Activated CD4-positive, alpha-beta memory T cell treated with anti-CD3 and anti-CD28 coated beads, Interleukin-2, amount 10 ng/mL, durations not matched to agents 7 days and 5 days (primary cell): Measurements from ENCODE around the gene SNRNP40. TPM values are rescaled to one million over a fixed set of nuclear protein-coding genes. Genes with fewer than 3 reads are reported as not detected.
A peak's percentile ranks its signal among the peaks of the same experiment; 100 is the strongest.

Source experiments
- CTCF ChIA-PET: fragments of 350-600 bp; sonication (Branson Sonifier 250); formaldehyde crosslinking; loops from one replicate; lab custom pipeline; 2021; ENCODE audit warnings: antibody characterized with exemption, inconsistent platforms; lab: Charles Lee
- POLR2A ChIA-PET: fragments of 350-600 bp; sonication (Branson Sonifier 250); formaldehyde crosslinking; loops from one replicate; lab custom pipeline; 2021; ENCODE audit warnings: antibody characterized with exemption; lab: Charles Lee
- DNase-seq: peaks from one replicate; pipeline ENCODE4 v3.0.0-alpha.2; 2020
- H3K27ac Mint-ChIP-seq: one replicate; pipeline ENCODE4 v1.8.0; 2021; ENCODE audit warnings: mild to moderate bottlenecking, mixed read lengths
- H3K27me3 Mint-ChIP-seq: one replicate; pipeline ENCODE4 v1.8.0; 2021; ENCODE audit warnings: mixed read lengths
- H3K36me3 Mint-ChIP-seq: one replicate; pipeline ENCODE4 v1.8.0; 2021; ENCODE audit warnings: low read depth, mixed read lengths
- H3K4me1 Mint-ChIP-seq: one replicate; pipeline ENCODE4 v1.8.0; 2021; ENCODE audit warnings: mixed read lengths
- H3K4me3 Mint-ChIP-seq: one replicate; pipeline ENCODE4 v1.8.0; 2021; ENCODE audit warnings: mild to moderate bottlenecking, mixed read lengths
- H3K9me3 Mint-ChIP-seq: one replicate; pipeline ENCODE4 v1.8.0; 2021; ENCODE audit warnings: mixed read lengths
- total RNA-seq, 2 experiments: library from RNA; stranded (reverse); gene quantifications; one replicate each; pipeline ENCODE4 v1.2.3, GENCODE V29; 2021

Gene SNRNP40
- 10 to 100 TPM; 75.7 to 78.0 TPM for total RNA-seq

- Mint-ChIP-seq H3K27ac (no peak within 1 kb of the TSS), H3K4me1 (peaks cover 31% of the 10 kb centered on the region), H3K4me3 (no peak within 1 kb of the TSS), H3K36me3 (peaks cover 36% of the 10 kb centered on the region), H3K27me3 (no peaks in the 10 kb centered on the region), H3K9me3 (no peaks in the 10 kb centered on the region)
- DNase-seq = peak; percentile 95
- POLR2A ChIA-PET = interaction anchor here (0.6 to 4.1 kb wide), 29 partner anchors 9 to 648 kb away, joined by 3 to 18 read pairs (median 3); partner anchors contain the start of genes FABP3 and SERINC2
- CTCF ChIA-PET = interaction anchor here (0.6 to 1.6 kb wide), 11 partner anchors 11 to 252 kb away, joined by 3 to 7 read pairs (median 3); partner anchors contain the start of gene PUM1
Measured at GRCh38 chr1:31296486-31297276, at the start of gene SNRNP40, which contains the start of gene ZCCHC17. TSS of gene SNRNP40 (minus strand) at chr1:31296788. CDS start at chr1:31296751, 37 bp downstream. TSS of gene ZCCHC17 (plus strand) at chr1:31297032. CDS start at chr1:31310099, 13,067 bp downstream.

DNA sequence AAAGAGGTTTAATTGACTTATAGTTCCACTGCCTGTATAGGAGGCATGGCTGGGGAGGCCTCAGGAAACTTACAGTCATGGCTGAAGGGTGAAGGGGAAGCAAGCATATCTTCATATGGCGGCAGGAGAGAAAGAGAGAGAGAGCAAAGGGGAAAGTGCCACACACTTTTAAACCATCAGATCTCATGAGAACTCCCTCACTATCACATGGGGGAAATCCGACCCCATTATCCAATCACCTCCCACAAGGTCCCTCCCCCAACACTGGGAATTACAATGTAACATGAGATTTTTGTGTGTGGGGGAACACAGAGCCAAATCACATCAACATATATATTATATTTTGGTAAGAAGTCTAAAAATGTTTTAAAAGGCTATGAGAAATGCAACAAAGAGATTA is 49.0 kb upstream of the SNRNP40 start:
- POLR2A ChIA-PET = no interaction called here
- H3K9me3 Mint-ChIP-seq = no peaks in the 10 kb centered on the region
- H3K36me3 Mint-ChIP-seq = peaks cover 4% of the 10 kb centered on the region
- CTCF ChIA-PET = no interaction called here
- H3K27ac Mint-ChIP-seq = no peak overlapping the region
- no peak overlapping the region for H3K4me3 Mint-ChIP-seq
- no peaks in the 10 kb centered on the region for H3K27me3 Mint-ChIP-seq
- H3K4me1 Mint-ChIP-seq = no peaks in the 10 kb centered on the region
- DNase-seq = no peak

- H3K27ac Mint-ChIP-seq = no peak overlapping the region
- H3K4me1 Mint-ChIP-seq = no peaks in the 10 kb centered on the region
- no peaks in the 10 kb centered on the region for H3K27me3 Mint-ChIP-seq
- DNase-seq = no peak
- peaks cover 7% of the 10 kb centered on the region for H3K36me3 Mint-ChIP-seq
- ChIA-PET POLR2A (no interaction called here), CTCF (no interaction called here)
- H3K9me3 Mint-ChIP-seq = no peaks in the 10 kb centered on the region
- H3K4me3 Mint-ChIP-seq = no peak overlapping the region
Measured at GRCh38 chr1:31344503-31344902, 47.9 kb upstream of the SNRNP40 start.

- POLR2A ChIA-PET = no interaction called here
- no peak overlapping the region for H3K4me3 Mint-ChIP-seq
- no peak overlapping the region for H3K27ac Mint-ChIP-seq
- CTCF ChIA-PET = interaction anchor here (2.3 kb wide), 1 partner anchor 153 kb away, joined by 6 read pairs; no protein-coding TSS in a partner anchor
- no peaks in the 10 kb centered on the region for H3K9me3 Mint-ChIP-seq
- no peak for DNase-seq
- peaks cover 5% of the 10 kb centered on the region for H3K36me3 Mint-ChIP-seq
- no peaks in the 10 kb centered on the region for H3K4me1 Mint-ChIP-seq
- H3K27me3 Mint-ChIP-seq = no peaks in the 10 kb centered on the region
Measured at GRCh38 chr1:31336687-31337467, 40.3 kb upstream of the SNRNP40 start.

- DNase-seq = no peak
- Mint-ChIP-seq H3K9me3 (no peaks in the 10 kb centered on the region), H3K27ac (no peak overlapping the region), H3K4me1 (no peaks in the 10 kb centered on the region), H3K27me3 (no peaks in the 10 kb centered on the region), H3K36me3 (no peaks in the 10 kb centered on the region), H3K4me3 (no peak overlapping the region)
- CTCF ChIA-PET = interaction anchor here (1.5 kb wide), 1 partner anchor 10 kb away, joined by 4 read pairs; no protein-coding TSS in a partner anchor
- POLR2A ChIA-PET = no interaction called here
Measured at GRCh38 chr1:31335007-31335406, 38.4 kb upstream of the SNRNP40 start.

GRCh38 chr1:31327381-31327780 is 30.8 kb upstream of the SNRNP40 start:
- H3K4me3 Mint-ChIP-seq = no peak overlapping the region
- CTCF ChIA-PET = no interaction called here
- DNase-seq = no peak
- no peaks in the 10 kb centered on the region for H3K36me3 Mint-ChIP-seq
- H3K27me3 Mint-ChIP-seq = no peaks in the 10 kb centered on the region
- POLR2A ChIA-PET = no interaction called here
- H3K9me3 Mint-ChIP-seq = no peaks in the 10 kb centered on the region
- no peaks in the 10 kb centered on the region for H3K4me1 Mint-ChIP-seq
- no peak overlapping the region for H3K27ac Mint-ChIP-seq

- H3K4me3 Mint-ChIP-seq = no peak overlapping the region
- no peak for DNase-seq
- H3K9me3 Mint-ChIP-seq = no peaks in the 10 kb centered on the region
- H3K27me3 Mint-ChIP-seq = no peaks in the 10 kb centered on the region
- POLR2A ChIA-PET = no interaction called here
- CTCF ChIA-PET = no interaction called here
- H3K27ac Mint-ChIP-seq = no peak overlapping the region
- no peaks in the 10 kb centered on the region for H3K4me1 Mint-ChIP-seq
- peaks cover 3% of the 10 kb centered on the region for H3K36me3 Mint-ChIP-seq
Measured at GRCh38 chr1:31326461-31326860, 29.9 kb upstream of the SNRNP40 start.

- Mint-ChIP-seq H3K27me3 (no peaks in the 10 kb centered on the region), H3K36me3 (peaks cover 9% of the 10 kb centered on the region), H3K4me1 (no peaks in the 10 kb centered on the region), H3K9me3 (no peaks in the 10 kb centered on the region), H3K4me3 (no peak overlapping the region), H3K27ac (no peak overlapping the region)
- no peak for DNase-seq
- ChIA-PET POLR2A (interaction anchor here (0.8 kb wide), 1 partner anchor 29 kb away, joined by 3 read pairs; the partner anchor contains the start of genes SNRNP40 and ZCCHC17), CTCF (interaction anchor here (1.0 kb wide), 1 partner anchor 11 kb away, joined by 4 read pairs; no protein-coding TSS in a partner anchor)
Measured at GRCh38 chr1:31324992-31325391, 28.4 kb upstream of the SNRNP40 start.

- Mint-ChIP-seq H3K27ac (no peak overlapping the region), H3K36me3 (peaks cover 11% of the 10 kb centered on the region), H3K9me3 (no peaks in the 10 kb centered on the region), H3K27me3 (no peaks in the 10 kb centered on the region), H3K4me3 (no peak overlapping the region), H3K4me1 (no peaks in the 10 kb centered on the region)
- DNase-seq = no peak
- ChIA-PET POLR2A (no interaction called here), CTCF (no interaction called here)
Measured at GRCh38 chr1:31324093-31324492, 27.5 kb upstream of the SNRNP40 start.

GRCh38 chr1:31318146-31318545 is 21.6 kb upstream of the SNRNP40 start:
- Mint-ChIP-seq H3K27me3 (no peaks in the 10 kb centered on the region), H3K9me3 (no peaks in the 10 kb centered on the region), H3K4me1 (peaks cover 1% of the 10 kb centered on the region), H3K4me3 (no peak overlapping the region), H3K36me3 (peaks cover 31% of the 10 kb centered on the region), H3K27ac (no peak overlapping the region)
- ChIA-PET POLR2A (no interaction called here), CTCF (no interaction called here)
- DNase-seq = no peak

GRCh38 chr1:31315902-31316301 is 19.3 kb upstream of the SNRNP40 start:
- DNase-seq = no peak
- H3K27me3 Mint-ChIP-seq = no peaks in the 10 kb centered on the region
- H3K4me3 Mint-ChIP-seq = no peak overlapping the region
- no peak overlapping the region for H3K27ac Mint-ChIP-seq
- CTCF ChIA-PET = no interaction called here
- peaks cover 36% of the 10 kb centered on the region for H3K36me3 Mint-ChIP-seq
- H3K9me3 Mint-ChIP-seq = no peaks in the 10 kb centered on the region
- peaks cover 1% of the 10 kb centered on the region for H3K4me1 Mint-ChIP-seq
- POLR2A ChIA-PET = no interaction called here

DNA sequence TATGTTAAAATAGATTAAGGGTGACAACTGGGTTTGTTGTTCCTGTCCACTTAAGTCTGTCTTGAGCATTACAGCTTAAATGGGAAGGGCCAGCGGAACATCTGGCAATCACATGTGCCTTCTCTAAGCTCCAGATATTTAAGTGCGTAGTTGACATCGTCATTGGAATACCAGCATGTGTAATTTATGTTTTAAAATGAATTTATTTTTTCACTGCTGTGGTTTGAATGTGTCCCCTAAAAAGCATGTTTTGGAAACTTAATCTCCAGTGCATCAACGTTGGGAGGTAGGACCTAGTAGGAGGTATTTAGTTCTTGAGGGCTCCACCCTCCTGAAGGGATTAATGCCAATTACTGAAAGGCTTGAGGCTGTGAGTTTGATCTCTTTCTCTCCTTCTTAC is 13.6 kb upstream of the SNRNP40 start:
- ChIA-PET POLR2A (interaction anchor here (0.9 kb wide), 1 partner anchor 13 kb away, joined by 4 read pairs; the partner anchor contains the start of genes SNRNP40 and ZCCHC17), CTCF (no interaction called here)
- H3K4me1 Mint-ChIP-seq = peaks cover 6% of the 10 kb centered on the region
- H3K4me3 Mint-ChIP-seq = no peak overlapping the region
- DNase-seq = no peak
- H3K36me3 Mint-ChIP-seq = peaks cover 30% of the 10 kb centered on the region
- no peaks in the 10 kb centered on the region for H3K9me3 Mint-ChIP-seq
- no peaks in the 10 kb centered on the region for H3K27me3 Mint-ChIP-seq
- no peak overlapping the region for H3K27ac Mint-ChIP-seq

DNA sequence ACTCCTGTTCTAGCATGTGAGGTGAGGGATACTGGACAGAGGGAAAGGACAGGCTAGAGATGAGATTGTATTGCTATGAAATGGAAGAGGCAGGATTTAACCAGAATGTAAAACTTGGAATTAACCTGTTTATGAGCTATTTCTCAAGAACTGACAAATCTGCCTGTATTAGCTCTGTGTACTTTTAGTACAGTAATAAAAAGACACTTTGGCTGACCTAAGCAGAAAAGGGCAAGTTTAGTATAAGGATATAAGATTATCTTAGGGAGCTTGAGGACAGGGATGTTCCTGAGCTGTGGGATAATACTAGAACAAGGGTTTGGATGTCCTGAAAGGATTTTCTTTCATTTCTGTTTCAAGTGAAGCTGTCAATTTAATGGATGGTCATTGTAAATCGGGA is 11.4 kb upstream of the SNRNP40 start:
- no peaks in the 10 kb centered on the region for H3K27me3 Mint-ChIP-seq
- CTCF ChIA-PET = interaction anchor here (0.9 kb wide), 1 partner anchor 11 kb away, joined by 3 read pairs; the partner anchor contains the start of genes SNRNP40 and ZCCHC17
- DNase-seq = no peak
- POLR2A ChIA-PET = interaction anchor here (3.2 kb wide), 1 partner anchor 11 kb away, joined by 18 read pairs; the partner anchor contains the start of genes SNRNP40 and ZCCHC17
- no peak overlapping the region for H3K4me3 Mint-ChIP-seq
- no peaks in the 10 kb centered on the region for H3K9me3 Mint-ChIP-seq
- peaks cover 18% of the 10 kb centered on the region for H3K36me3 Mint-ChIP-seq
- no peak overlapping the region for H3K27ac Mint-ChIP-seq
- H3K4me1 Mint-ChIP-seq = peaks cover 6% of the 10 kb centered on the region
